Stomach smooth muscle (tissue), 2 donors: ENCODE measurements around the gene TAF4.
"Not testable (repeated sequence)": the region's sequence is repeated elsewhere in the genome, so short reads cannot be mapped to it uniquely, and the experiment has no call there.

Experiments used
- H3K27ac ChIP-seq: one replicate; pipeline ENCODE4 v1.7.0; 2013; ENCODE audit warnings: mild to moderate bottlenecking, low read length, inconsistent platforms
- H3K27me3 ChIP-seq, 2 donors: one replicate each; pipeline ENCODE4 v1.7.0; 2013; ENCODE audit warnings: low read length in 2 of 2; ENCODE audit not compliant: insufficient read depth in 2 of 2, control insufficient read depth in 1 of 2
- H3K36me3 ChIP-seq, 2 donors: one replicate each; pipeline ENCODE4 v1.7.0; 2013; ENCODE audit warnings: low read length in 2 of 2; ENCODE audit not compliant: control insufficient read depth in 2 of 2, insufficient read depth in 2 of 2
- H3K4me1 ChIP-seq: one replicate; pipeline ENCODE4 v1.7.0; 2013; ENCODE audit warnings: low read length; ENCODE audit not compliant: control insufficient read depth, insufficient read depth
- H3K4me3 ChIP-seq, 2 donors: one replicate each; pipeline ENCODE4 v1.7.0; 2013; ENCODE audit warnings: low read length in 2 of 2
- H3K9ac ChIP-seq, 2 donors: one replicate each; pipeline ENCODE4 v1.7.0; 2013; ENCODE audit warnings: low read length in 2 of 2, mild to moderate bottlenecking in 1 of 2
- H3K9me3 ChIP-seq, 2 donors: one replicate each; pipeline ENCODE4 v1.7.0; 2013; ENCODE audit warnings: low read length in 2 of 2; ENCODE audit not compliant: control insufficient read depth in 2 of 2
- donor health status: healthy.
- donor health status: Pancreatic carcinoma.

TAF4 gene

GRCh38 chr20:62079166-62079565, 13.5 kb upstream of the TAF4 start:
- Histone ChIP-seq H3K9ac (no peak overlapping the region), H3K4me3 (no peak overlapping the region), H3K27ac (no peak overlapping the region), H3K4me1 (no peaks in the 10 kb centered on the region), H3K36me3 (no peaks in the 10 kb centered on the region), H3K9me3 (peaks cover 0 to 13% of the 10 kb centered on the region in 2 donors), H3K27me3 (no peaks in the 10 kb centered on the region)

- Histone ChIP-seq H3K36me3 (no peaks in the 10 kb centered on the region), H3K9ac (no peak overlapping the region), H3K27ac (no peak overlapping the region), H3K9me3 (peaks cover 10 to 12% of the 10 kb centered on the region in 2 donors), H3K4me1 (no peaks in the 10 kb centered on the region), H3K27me3 (peaks cover 0 to 2% of the 10 kb centered on the region in 2 donors), H3K4me3 (no peak overlapping the region)
These were observed 7.6 kb upstream of the TAF4 start for GRCh38 chr20:62073323-62073722.

- peaks cover 10 to 12% of the 10 kb centered on the region in 2 donors for H3K9me3 ChIP-seq
- not testable (repeated sequence) for H3K27me3 ChIP-seq, H3K4me3 ChIP-seq, H3K27ac ChIP-seq, H3K9ac ChIP-seq, H3K36me3 ChIP-seq, H3K4me1 ChIP-seq
These were observed 6.2 kb upstream of the TAF4 start for GRCh38 chr20:62071669-62072430.

DNA sequence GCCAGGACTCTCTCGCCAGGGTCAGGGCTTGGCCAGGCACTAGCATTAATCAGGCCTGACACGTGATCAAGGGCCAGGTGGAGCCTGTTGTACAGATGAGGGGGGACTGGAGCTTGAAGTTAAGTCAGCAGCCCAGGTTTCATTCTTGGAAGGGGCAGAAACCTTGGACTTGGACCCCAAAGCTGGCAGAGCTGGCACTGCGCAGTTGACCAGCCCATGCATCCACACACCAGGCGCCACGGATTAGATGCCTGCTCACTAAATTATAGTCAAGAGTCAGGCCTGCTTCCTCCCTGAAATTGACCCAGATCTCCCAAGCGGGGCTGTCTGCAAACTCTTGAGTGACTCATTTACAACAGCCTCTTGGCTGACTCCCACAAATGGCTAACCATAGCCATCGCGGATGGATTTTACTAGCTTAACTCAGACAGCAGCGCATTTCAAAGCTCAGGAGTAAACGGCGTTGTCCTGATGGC, 4.1 kb upstream of the TAF4 start:
- Histone ChIP-seq H3K27me3 (peaks cover 0 to 2% of the 10 kb centered on the region in 2 donors), H3K36me3 (no peaks in the 10 kb centered on the region), H3K4me3 (no peak overlapping the region), H3K4me1 (peaks cover 8% of the 10 kb centered on the region), H3K9me3 (peaks cover 4 to 12% of the 10 kb centered on the region in 2 donors), H3K27ac (no peak overlapping the region), H3K9ac (no peak overlapping the region)

GRCh38 chr20:62068997-62069396, 3.3 kb upstream of the TAF4 start:
- Histone ChIP-seq H3K9ac (no peak overlapping the region), H3K4me3 (no peak overlapping the region), H3K4me1 (peaks cover 13% of the 10 kb centered on the region), H3K27ac (no peak overlapping the region), H3K36me3 (no peaks in the 10 kb centered on the region), H3K27me3 (peaks cover 0 to 2% of the 10 kb centered on the region in 2 donors), H3K9me3 (peaks cover 3 to 11% of the 10 kb centered on the region in 2 donors)

GRCh38 chr20:62067547-62068260, 2.0 kb upstream of the TAF4 start:
- H3K4me3 ChIP-seq, result no peak overlapping the region
- no peak overlapping the region for H3K9ac ChIP-seq
- H3K4me1 ChIP-seq, result peaks cover 26% of the 10 kb centered on the region
- no peak overlapping the region for H3K27ac ChIP-seq
- H3K36me3 ChIP-seq, result no peaks in the 10 kb centered on the region
- H3K27me3 ChIP-seq, result peaks cover 0 to 2% of the 10 kb centered on the region in 2 donors
- peaks cover 0 to 2% of the 10 kb centered on the region in 2 donors for H3K9me3 ChIP-seq

DNA sequence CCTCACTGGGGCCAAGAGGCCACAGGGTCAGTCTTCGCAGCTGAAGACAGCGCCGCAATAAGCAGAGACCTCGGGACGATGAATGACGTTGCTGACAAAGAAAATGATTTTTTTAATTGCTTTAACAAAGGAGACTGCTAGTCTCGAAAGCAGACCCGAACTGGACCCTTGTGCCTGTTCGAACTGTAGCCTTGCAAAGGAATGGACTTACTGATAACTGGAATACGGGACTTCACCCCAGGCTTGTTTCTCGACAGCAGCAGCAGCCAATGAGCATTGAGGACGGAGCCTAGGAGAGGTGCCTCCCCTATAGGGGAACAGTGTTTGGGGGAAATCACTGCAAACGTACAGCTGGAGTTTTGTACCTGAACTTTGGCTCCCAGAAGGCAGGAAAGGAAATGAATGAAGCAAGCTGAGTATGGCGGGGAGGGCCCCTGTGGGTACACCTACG, 1.3 kb upstream of the TAF4 start:
- H3K9ac ChIP-seq, result peak overlapping the region; percentile 79 to 82
- peaks cover 31% of the 10 kb centered on the region for H3K4me1 ChIP-seq
- peaks cover 0 to 2% of the 10 kb centered on the region in 2 donors for H3K27me3 ChIP-seq
- peak overlapping the region; percentile 70 to 79 for H3K4me3 ChIP-seq
- peak overlapping the region; percentile 80 for H3K27ac ChIP-seq
- no peaks in the 10 kb centered on the region for H3K9me3 ChIP-seq
- H3K36me3 ChIP-seq, result no peaks in the 10 kb centered on the region

DNA sequence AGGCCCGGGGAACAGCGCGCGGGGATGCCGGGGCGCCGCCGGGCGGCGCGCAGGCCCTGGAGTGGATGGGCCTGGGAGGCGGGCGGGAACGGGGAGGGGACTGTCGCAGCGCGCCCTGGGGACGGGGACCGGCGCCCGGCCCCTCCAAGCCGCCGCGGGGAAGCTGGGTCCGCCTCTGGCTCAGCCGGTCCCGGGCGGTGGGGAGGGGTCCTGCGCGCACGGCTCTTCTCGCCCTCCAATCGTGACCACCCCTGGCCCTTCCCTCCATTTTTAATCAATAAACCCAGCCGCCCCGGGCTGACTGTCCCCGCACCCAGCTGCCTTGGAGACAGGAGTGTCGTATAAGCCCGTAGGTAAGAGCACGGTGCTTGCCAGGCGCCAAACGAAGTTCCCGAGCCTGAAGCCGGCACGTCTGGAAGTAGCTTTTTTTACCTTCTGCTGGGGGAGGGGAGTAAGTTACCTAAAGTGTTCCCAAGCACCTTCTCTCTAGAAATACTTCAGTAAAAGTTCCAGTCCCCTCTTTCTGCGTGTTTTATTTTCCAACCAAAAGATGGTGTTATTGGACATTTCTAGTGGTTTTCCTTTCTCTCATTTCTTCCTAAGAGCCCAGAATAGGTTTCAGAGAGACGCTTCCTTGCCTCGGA, 780 bp upstream of the TAF4 start:
- Histone ChIP-seq H3K27ac (peak overlapping the region; percentile 80), H3K4me1 (peaks cover 31% of the 10 kb centered on the region), H3K36me3 (no peaks in the 10 kb centered on the region), H3K4me3 (peak overlapping the region; percentile 70 to 79), H3K27me3 (peaks cover 0 to 2% of the 10 kb centered on the region in 2 donors), H3K9ac (peak overlapping the region; percentile 79 to 82), H3K9me3 (no peaks in the 10 kb centered on the region)

- Histone ChIP-seq H3K27ac (no peak overlapping the region), H3K9me3 (no peaks in the 10 kb centered on the region), H3K36me3 (no peaks in the 10 kb centered on the region), H3K4me3 (peak overlapping the region in 1 of 2 donors; percentile 76), H3K4me1 (peaks cover 34% of the 10 kb centered on the region), H3K27me3 (peaks cover 0 to 2% of the 10 kb centered on the region in 2 donors), H3K9ac (no peak overlapping the region)
These were observed 659 bp downstream of the TAF4 start for GRCh38 chr20:62064770-62065673.
